GM12801 (cell line): ENCODE results near the gene ARAP1.

ENCODE experiments used
- CTCF ChIP-seq: IDR thresholded peaks from one replicate; pipeline ENCODE4 v1.5.1; 2011; ENCODE audit warnings: control low read depth; ENCODE audit not compliant: insufficient read length; ENCODE audit errors: extremely low read depth

Gene ARAP1

GRCh38 chr11:72672597-72673238, 79.5 kb downstream of the ARAP1 start:
- TF ChIP-seq CTCF, result no peak

DNA sequence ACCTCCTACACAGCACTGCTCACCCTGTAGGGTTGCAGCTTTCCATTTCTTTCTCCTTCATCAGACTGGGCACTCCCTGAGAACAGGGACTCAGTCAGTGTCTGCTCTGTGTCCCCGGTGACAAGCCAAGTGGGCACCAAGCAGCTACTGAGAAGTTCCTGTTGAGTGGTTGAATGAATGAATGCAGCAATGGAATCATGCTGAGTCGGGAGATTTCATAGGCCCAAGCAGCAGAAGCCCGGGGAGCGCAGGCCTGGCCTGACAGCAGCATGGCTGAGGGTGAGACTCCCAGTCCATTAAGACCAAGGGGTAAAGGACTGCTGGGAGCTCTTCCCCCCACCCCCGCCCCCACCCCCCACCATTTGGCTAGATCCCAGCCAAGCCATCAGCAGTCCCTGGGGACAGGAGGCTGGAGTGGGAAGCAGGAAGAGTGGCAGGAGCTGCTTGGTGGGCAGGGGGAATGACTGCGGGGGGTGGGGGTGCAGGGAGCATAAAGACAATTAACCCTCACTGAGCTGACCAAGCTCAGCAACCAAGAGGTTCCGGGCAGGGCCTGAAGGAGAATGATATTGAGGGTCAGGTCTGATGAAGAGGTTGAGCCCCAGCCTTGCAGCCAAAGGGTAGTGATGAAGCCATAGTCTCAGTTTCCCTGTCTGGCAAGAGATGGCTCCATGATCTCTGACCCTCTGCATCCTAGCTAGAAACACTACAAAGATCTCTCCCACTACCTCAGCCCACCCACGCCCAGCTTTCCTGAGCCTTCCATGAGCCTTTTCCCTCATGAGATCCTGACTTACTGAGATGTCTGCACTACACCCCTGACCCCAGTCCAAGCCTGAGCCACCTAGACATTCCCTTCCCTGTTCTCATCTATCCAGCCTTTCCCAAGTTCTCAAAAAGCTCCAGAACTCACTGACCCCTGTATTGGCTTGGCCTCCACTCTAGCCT, 80.8 kb downstream of the ARAP1 start:
- TF ChIP-seq CTCF, result no peak

DNA sequence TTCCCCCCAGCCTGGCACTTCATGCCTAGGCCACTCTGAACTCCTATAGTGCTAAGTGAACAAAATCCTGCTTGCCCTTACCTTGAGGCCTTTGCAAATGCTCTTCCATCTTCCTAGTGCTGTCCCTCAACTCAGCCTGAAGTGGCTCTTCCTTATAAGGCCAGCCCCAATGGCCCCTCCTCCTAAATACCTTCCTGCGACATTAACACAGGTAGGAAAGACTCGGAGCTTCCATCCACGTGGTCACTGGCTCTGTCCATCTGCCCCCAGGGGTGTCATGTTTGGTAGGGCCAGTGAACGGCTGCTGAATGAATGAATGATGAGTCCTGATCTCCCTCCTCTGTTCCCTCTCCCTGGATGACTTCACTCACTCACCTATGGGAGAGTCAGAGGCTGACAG, 82.2 kb downstream of the ARAP1 start:
- no peak for TF ChIP-seq CTCF

GRCh38 chr11:72669527-72669926, 82.7 kb downstream of the ARAP1 start:
- no peak for TF ChIP-seq CTCF

DNA sequence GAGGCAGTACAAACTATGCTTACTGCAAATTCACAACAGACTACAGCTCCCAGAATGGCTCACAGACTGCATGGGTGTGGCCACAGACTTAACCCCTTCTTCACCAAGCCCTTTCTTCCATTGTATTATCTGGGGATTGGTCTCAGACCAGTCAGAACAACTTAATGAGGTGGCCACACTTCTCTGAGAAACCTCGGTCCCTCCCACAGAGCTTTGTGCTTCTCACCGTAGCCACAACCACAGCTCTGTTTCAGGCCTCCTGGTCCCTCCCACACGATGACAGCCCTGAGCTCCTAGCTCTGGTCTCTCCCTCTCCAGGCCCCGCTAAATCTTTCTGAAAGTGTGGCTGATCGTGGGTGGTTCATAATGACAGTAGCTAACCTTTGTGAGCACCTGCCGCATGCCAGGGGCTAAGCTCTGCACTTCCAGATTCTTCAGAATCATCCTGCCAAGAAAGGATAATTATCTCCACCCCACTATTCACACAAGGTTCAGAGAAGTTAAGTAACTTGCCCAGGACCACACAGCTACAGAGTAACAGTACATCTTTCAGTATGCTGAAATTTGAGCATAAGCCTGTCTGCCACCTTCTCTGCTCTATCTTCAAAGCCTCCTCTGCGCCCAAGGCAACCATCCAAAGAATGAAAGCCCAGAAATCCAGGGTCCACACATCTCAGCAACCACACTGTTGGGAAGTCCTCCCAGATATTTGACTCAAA, 83.4 kb downstream of the ARAP1 start:
- TF ChIP-seq CTCF, result no peak

GRCh38 chr11:72665911-72666472, 86.2 kb downstream of the ARAP1 start:
- no peak for TF ChIP-seq CTCF

DNA sequence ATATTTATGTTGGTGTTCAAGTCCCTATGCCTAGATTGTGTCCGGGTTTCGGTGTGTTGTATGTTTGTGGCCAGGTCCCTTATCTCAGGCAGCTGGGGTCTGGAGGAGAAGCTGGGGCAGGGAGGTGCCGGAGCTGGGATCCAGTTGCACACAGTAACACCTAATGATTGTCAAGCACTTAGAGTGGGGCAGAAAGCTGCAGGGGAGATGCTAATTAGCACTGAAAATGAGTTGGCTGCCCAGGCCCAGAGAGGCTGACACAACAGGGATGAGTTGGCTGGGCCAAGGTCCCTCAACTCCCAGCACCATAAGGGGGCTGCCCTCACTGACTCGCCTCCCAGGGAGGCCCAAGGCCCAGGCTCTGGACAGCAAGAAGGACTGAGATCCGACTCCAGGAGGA, 90.2 kb downstream of the ARAP1 start:
- no peak for TF ChIP-seq CTCF
